Suprapubic skin (tissue), 4 donors: ENCODE measurements around the gene PIAS1.

Experiments
- EP300 ChIP-seq: sonication (generic); formaldehyde crosslinking; IDR thresholded peaks from one replicate; pipeline ENCODE4 v1.6.1; 2017; ENCODE audit warnings: antibody characterized with exemption
- POLR2A ChIP-seq, 2 donors: fragments of 450-650 bp; IDR thresholded peaks; one replicate each; pipeline ENCODE4 v1.6.1; 2017; ENCODE audit warnings: antibody characterized with exemption in 2 of 2, mild to moderate bottlenecking in 2 of 2, moderate library complexity in 2 of 2
- POLR2AphosphoS5 ChIP-seq, 3 donors: sonication (generic); formaldehyde crosslinking; IDR thresholded peaks; one replicate each; pipeline ENCODE4 v1.6.1; 2017; ENCODE audit warnings: antibody characterized with exemption in 3 of 3
- TF ChIP-seq, protein P1 (sequence below), 2 donors: fragments of 200-600 bp in 1 of 2; fragments of 450-650 bp in 1 of 2; sonication (generic) in 1 of 2; IDR thresholded peaks; one replicate each; pipeline ENCODE4 v1.5.1; 2016 to 2019; ENCODE audit warnings: antibody characterized with exemption in 2 of 2, mild to moderate bottlenecking in 1 of 2, moderate library complexity in 1 of 2

DNA sequence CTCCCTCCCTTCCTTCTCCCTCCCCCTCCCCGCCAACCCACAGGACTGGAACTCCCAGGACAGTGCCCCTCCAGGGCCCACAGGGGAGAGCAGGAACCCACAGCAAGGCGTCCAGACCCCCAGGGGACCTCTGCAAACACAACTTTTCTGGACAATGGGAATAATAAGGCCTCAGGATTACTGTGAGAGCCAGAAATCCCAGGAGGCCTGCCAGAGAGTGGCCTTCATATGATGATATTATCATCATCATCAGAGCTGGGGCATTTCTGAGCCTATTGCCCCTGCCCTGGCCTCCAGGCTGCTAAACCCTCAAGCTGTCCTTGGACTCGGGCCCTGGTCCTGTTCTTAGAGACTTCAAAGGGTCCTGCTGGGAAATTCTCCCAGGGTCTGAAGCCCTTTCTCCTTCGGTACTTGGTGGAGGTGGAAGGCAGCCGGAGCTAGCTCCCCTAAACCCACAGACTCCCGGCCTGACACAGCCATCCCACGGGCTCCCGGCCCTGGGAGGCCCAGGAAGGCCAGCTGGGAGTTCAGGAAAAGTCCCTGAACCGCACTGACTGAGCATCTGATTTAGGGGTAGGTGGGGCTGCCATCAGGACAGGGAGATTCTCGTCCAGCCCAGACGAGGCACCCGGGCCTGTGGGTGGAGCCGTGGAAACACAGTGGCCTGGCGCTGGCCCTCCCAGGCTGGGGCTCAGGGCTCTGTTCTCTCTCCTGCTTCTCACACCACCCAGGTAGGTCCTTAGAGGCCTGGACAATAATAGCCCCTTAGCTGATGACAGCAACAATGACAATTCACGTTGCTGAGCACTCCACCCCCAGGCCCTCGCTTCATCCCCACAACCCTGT, 146.1 kb downstream of the PIAS1 start:
- TF ChIP-seq, protein P1, sequence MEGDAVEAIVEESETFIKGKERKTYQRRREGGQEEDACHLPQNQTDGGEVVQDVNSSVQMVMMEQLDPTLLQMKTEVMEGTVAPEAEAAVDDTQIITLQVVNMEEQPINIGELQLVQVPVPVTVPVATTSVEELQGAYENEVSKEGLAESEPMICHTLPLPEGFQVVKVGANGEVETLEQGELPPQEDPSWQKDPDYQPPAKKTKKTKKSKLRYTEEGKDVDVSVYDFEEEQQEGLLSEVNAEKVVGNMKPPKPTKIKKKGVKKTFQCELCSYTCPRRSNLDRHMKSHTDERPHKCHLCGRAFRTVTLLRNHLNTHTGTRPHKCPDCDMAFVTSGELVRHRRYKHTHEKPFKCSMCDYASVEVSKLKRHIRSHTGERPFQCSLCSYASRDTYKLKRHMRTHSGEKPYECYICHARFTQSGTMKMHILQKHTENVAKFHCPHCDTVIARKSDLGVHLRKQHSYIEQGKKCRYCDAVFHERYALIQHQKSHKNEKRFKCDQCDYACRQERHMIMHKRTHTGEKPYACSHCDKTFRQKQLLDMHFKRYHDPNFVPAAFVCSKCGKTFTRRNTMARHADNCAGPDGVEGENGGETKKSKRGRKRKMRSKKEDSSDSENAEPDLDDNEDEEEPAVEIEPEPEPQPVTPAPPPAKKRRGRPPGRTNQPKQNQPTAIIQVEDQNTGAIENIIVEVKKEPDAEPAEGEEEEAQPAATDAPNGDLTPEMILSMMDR (IDR thresholded peaks at IDR 0.05) = no peak
- TF ChIP-seq POLR2A (IDR thresholded peaks at IDR 0.05) (no peak), POLR2AphosphoS5 (IDR thresholded peaks at IDR 0.05) (no peak), EP300 (no peak)
